K562 (cell line): ENCODE measurements around the gene CDR2L. TPM values are rescaled to one million over a fixed set of nuclear protein-coding genes. Genes with fewer than 3 reads are reported as not detected.

Experiments used
- ARNT ChIP-seq, 2 experiments: fragments of 450-650 bp; IDR thresholded peaks; 2 replicates each; pipeline ENCODE4 v1.6.1; 2016; ENCODE audit warnings: mild to moderate bottlenecking in 1 of 2
- ATF6 ChIP-seq: sonication (generic); formaldehyde crosslinking; IDR thresholded peaks from 2 replicates; pipeline ENCODE4 v1.4.0; 2020; ENCODE audit warnings: mild to moderate bottlenecking, missing genetic modification reagents
- BHLHE40 ChIP-seq: IDR thresholded peaks from 2 replicates; pipeline ENCODE4 v1.6.1; 2011; ENCODE audit warnings: low read length, improper control_type of control experiment
- CCAR2 ChIP-seq: fragments of 200-400 bp; formaldehyde crosslinking; IDR thresholded peaks from 2 replicates; pipeline ENCODE4 v1.6.1; 2017; ENCODE audit warnings: mild to moderate bottlenecking, low read depth, low read length
- GATAD2B ChIP-seq: fragments of 450-650 bp; IDR thresholded peaks from 2 replicates; pipeline ENCODE4 v1.6.1; 2017; ENCODE audit warnings: mild to moderate bottlenecking, borderline replicate concordance
- HDGF ChIP-seq: fragments of 450-650 bp; IDR thresholded peaks from 2 replicates; pipeline ENCODE4 v1.6.1; 2016
- MCM3 ChIP-seq: fragments of 450-650 bp; IDR thresholded peaks from 2 replicates; pipeline ENCODE4 v1.6.1; 2016
- SAP30 ChIP-seq: fragments of 200-600 bp; sonication (generic); IDR thresholded peaks from 2 replicates; pipeline ENCODE4 v1.6.1; 2012; ENCODE audit warnings: borderline replicate concordance, low read depth, mild to moderate bottlenecking, moderate library complexity, low read length, control low read depth, inconsistent platforms; ENCODE audit not compliant: insufficient read depth, poor library complexity, severe bottlenecking
- SNRNP70 ChIP-seq: fragments of 200-400 bp; formaldehyde crosslinking; optimal IDR thresholded peaks from 2 replicates; pipeline ENCODE3; 2017; ENCODE audit warnings: low read depth, low read length
- TFAP4 ChIP-seq: sonication (generic); formaldehyde crosslinking; IDR thresholded peaks from 2 replicates; pipeline ENCODE4 v1.8.0; 2022; ENCODE audit warnings: missing genetic modification reagents, mild to moderate bottlenecking, moderate library complexity, borderline replicate concordance
- ZNF79 ChIP-seq: fragments of 250-450 bp; sonication (Bioruptor Pico); IDR thresholded peaks from 2 replicates; pipeline ENCODE4 v1.4.0; 2020; ENCODE audit warnings: low read depth, mild to moderate bottlenecking, moderate library complexity
- polyA plus RNA-seq, 8 experiments: library from polyadenylated mRNA; depleted of rRNA in 4 of 8; stranded (reverse) in 5 of 8; unstranded in 3 of 8; fragments of >200 nt; fragmentation: Nextera tagmentation in 2 of 8; fragmentation: Illumina TruSeq in 1 of 8; extraction: Ambion mirVana in 2 of 8; extraction: Trizol in 1 of 8; gene quantifications; 2 replicates each; pipeline versions ENCODE4 v1.2.1 to v1.2.3, GENCODE V29; 2011 to 2014; ENCODE audit warnings: inconsistent platforms in 1 of 8, missing spikeins in 1 of 8
- total RNA-seq, 7 experiments: library from RNA; depleted of rRNA in 6 of 7; stranded (reverse); fragments of >200 nt in 6 of 7; fragmentation: Illumina TruSeq in 2 of 7; extraction: Trizol in 2 of 7; gene quantifications; 2 replicates each; pipeline versions ENCODE4 v1.2.1 to v1.2.3, GENCODE V29; 2011 to 2021; ENCODE audit warnings: low replicate concordance in 1 of 7
- TF ChIP-seq, protein P1 (sequence below), 2 experiments: IDR thresholded peaks; 2 replicates each; pipeline ENCODE4 v1.6.1; 2011; ENCODE audit warnings: borderline replicate concordance in 1 of 2, control low read depth in 1 of 2, low read depth in 1 of 2, low read length in 1 of 2, mild to moderate bottlenecking in 1 of 2, mixed read lengths in 1 of 2, moderate library complexity in 1 of 2; ENCODE audit not compliant: insufficient read depth in 1 of 2, insufficient read length in 1 of 2, poor library complexity in 1 of 2, severe bottlenecking in 1 of 2; ENCODE audit errors: extremely low read depth in 1 of 2
- TF ChIP-seq, protein P2 (sequence below): fragments of 450-650 bp; IDR thresholded peaks from 2 replicates; pipeline ENCODE4 v1.6.1; 2016; ENCODE audit warnings: low read depth
- TF ChIP-seq, protein P3 (sequence below): fragments of 250-450 bp; sonication (Bioruptor Pico); IDR thresholded peaks from 2 replicates; pipeline ENCODE4 v1.8.0; 2022; ENCODE audit warnings: moderate library complexity, mild to moderate bottlenecking, inconsistent platforms

The CDR2L gene
- total and polyA plus RNA-seq, 9 of the 15 experiments (the other 6 are each of a cell fraction or from before 2014, with no cell fraction given), result 2.7 to 16.0 (median 7.3) TPM

DNA sequence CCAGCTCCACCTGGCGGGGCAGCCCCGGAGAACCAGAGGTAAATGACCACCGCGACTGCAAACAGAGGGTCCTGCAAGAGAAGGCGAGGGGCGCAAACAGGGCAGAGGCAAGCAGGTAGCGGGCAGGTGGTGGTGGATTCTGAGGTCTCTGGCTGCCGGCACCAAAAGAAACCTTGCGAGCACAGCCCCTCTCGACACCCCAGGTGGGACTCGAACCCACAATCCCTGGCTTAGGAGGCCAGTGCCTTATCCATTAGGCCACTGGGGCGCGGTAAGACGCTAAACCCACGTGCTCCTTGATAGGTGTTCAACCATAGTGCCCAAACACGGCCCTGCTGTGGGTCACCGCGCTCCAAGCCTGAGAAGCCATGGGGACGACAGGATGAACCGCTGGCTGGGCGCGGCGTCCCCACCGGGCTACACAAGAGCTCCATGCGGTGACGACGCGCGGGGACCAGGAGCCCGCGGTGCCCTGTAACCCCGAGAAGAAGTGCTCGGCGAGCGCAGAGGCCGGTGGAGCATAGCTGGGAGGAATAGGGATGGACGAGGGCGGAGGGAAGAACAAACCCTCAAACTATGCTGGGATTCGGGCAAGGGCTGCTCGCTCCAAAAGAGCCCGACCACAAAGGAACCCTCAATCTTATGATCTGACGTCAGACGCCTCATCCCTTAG, 46.9 kb downstream of the CDR2L start (continued):
- TF ChIP-seq TFAP4 (no peak; the same call in none of the 2 replicates), SAP30 (peak; percentile 42), MCM3 (no peak), SNRNP70 (no peak), ZNF79 (CRISPR knock-in tag) (no peak), HDGF (no peak), BHLHE40 (peak; percentile 76), ARNT (IDR thresholded peaks at IDR 0.05) (peak in 1 of 2 experiments; percentile 98; a peak in 2 of 4 replicates), GATAD2B (no peak; the same call in 1 of the 2 replicates), CCAR2 (no peak), ATF6 (CRISPR knock-in tag) (0 out of 2 replicates have a peak, but pooled peaks have one; percentile 54)
- TF ChIP-seq, protein P1, sequence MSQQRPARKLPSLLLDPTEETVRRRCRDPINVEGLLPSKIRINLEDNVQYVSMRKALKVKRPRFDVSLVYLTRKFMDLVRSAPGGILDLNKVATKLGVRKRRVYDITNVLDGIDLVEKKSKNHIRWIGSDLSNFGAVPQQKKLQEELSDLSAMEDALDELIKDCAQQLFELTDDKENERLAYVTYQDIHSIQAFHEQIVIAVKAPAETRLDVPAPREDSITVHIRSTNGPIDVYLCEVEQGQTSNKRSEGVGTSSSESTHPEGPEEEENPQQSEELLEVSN (IDR thresholded peaks at IDR 0.05; ENCODE audit: borderline replicate concordance in 1 of 2, extremely low read depth in 1 of 2, insufficient read depth in 1 of 2, insufficient read length in 1 of 2, low read depth in 1 of 2, low read length in 1 of 2, poor library complexity in 1 of 2, severe bottlenecking in 1 of 2), result peak; percentile 92 to 94
- TF ChIP-seq, protein P2, sequence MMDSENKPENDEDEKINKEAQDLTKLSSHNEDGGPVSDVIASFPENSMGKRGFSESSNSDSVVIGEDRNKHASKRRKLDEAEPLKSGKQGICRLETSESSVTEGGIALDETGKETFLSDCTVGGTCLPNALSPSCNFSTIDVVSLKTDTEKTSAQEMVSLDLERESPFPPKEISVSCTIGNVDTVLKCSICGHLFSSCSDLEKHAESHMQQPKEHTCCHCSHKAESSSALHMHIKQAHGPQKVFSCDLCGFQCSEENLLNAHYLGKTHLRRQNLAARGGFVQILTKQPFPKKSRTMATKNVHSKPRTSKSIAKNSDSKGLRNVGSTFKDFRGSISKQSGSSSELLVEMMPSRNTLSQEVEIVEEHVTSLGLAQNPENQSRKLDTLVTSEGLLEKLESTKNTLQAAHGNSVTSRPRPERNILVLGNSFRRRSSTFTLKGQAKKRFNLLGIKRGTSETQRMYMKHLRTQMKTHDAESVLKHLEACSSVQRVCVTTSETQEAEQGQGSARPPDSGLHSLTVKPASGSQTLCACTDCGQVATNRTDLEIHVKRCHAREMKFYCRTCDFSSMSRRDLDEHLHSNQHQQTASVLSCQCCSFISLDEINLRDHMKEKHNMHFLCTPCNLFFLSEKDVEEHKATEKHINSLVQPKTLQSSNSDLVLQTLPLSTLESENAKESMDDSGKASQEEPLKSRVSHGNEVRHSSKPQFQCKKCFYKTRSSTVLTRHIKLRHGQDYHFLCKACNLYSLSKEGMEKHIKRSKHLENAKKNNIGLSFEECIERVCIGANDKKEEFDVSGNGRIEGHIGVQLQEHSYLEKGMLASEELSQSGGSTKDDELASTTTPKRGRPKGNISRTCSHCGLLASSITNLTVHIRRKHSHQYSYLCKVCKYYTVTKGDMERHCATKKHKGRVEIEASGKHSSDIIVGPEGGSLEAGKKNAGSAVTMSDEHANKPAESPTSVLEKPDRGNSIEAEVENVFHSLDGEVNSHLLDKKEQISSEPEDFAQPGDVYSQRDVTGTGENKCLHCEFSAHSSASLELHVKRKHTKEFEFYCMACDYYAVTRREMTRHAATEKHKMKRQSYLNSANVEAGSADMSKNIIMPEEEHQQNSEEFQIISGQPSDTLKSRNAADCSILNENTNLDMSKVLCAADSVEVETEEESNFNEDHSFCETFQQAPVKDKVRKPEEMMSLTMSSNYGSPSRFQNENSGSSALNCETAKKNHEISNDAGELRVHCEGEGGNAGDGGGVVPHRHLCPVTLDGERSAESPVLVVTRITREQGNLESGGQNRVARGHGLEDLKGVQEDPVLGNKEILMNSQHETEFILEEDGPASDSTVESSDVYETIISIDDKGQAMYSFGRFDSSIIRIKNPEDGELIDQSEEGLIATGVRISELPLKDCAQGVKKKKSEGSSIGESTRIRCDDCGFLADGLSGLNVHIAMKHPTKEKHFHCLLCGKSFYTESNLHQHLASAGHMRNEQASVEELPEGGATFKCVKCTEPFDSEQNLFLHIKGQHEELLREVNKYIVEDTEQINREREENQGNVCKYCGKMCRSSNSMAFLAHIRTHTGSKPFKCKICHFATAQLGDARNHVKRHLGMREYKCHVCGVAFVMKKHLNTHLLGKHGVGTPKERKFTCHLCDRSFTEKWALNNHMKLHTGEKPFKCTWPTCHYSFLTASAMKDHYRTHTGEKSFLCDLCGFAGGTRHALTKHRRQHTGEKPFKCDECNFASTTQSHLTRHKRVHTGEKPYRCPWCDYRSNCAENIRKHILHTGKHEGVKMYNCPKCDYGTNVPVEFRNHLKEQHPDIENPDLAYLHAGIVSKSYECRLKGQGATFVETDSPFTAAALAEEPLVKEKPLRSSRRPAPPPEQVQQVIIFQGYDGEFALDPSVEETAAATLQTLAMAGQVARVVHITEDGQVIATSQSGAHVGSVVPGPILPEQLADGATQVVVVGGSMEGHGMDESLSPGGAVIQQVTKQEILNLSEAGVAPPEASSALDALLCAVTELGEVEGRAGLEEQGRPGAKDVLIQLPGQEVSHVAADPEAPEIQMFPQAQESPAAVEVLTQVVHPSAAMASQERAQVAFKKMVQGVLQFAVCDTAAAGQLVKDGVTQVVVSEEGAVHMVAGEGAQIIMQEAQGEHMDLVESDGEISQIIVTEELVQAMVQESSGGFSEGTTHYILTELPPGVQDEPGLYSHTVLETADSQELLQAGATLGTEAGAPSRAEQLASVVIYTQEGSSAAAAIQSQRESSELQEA, result peak; percentile 54; the same call in 1 of the 2 replicates
- TF ChIP-seq, protein P3, sequence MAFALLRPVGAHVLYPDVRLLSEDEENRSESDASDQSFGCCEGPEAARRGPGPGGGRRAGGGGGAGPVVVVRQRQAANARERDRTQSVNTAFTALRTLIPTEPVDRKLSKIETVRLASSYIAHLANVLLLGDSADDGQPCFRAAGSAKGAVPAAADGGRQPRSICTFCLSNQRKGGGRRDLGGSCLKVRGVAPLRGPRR (CRISPR knock-in tag), result no peak; the same call in 1 of the 2 replicates
